H1 (cell line): Measurements from ENCODE around the gene IRX4. TPM values are rescaled to one million over a fixed set of nuclear protein-coding genes. Genes with fewer than 3 reads are reported as not detected.

Source experiments
- CTCF ChIA-PET: fragments of 300-600 bp; sonication (Branson Sonifier 250); formaldehyde crosslinking; loops from one replicate; lab custom pipeline; 2021; ENCODE audit not compliant: partially characterized antibody; lab: Charles Lee
- POLR2A ChIA-PET: fragments of 300-600 bp; sonication (Branson Sonifier 250); formaldehyde crosslinking; loops from one replicate; lab custom pipeline; 2021; ENCODE audit warnings: inconsistent platforms; ENCODE audit not compliant: partially characterized antibody; lab: Charles Lee
- DNase-seq, 2 experiments: peaks; one replicate each; pipeline versions ENCODE4 v3.0.0 to v3.0.0-alpha.2; 2010 to 2022; ENCODE audit warnings: low spot score in 2 of 2, low read depth in 1 of 2, mixed read lengths in 1 of 2
- FAIRE-seq: peaks from 2 replicates; lab custom pipeline; 2011; peaks lifted over from hg19 to GRCh38; lab: Jason Lieb, UNC
- H2AFZ ChIP-seq: 2 replicates; pipeline ENCODE4 v1.8.1; 2012; ENCODE audit warnings: low read length, inconsistent platforms
- H2AK5ac ChIP-seq: 2 replicates; pipeline ENCODE4 v1.6.1; 2013; ENCODE audit warnings: low read depth, low read length
- H2BK120ac ChIP-seq: replicated peaks from 2 replicates; pipeline ENCODE3; 2013; ENCODE audit warnings: low read depth, low read length, inconsistent platforms
- H2BK12ac ChIP-seq: 2 replicates; pipeline ENCODE4 v1.6.1; 2013; ENCODE audit warnings: low read depth, low read length
- H2BK15ac ChIP-seq: 2 replicates; pipeline ENCODE4 v1.6.1; 2013; ENCODE audit warnings: low read length
- H2BK20ac ChIP-seq: 2 replicates; pipeline ENCODE4 v1.6.1; 2013; ENCODE audit warnings: low read length
- H2BK5ac ChIP-seq: 2 replicates; pipeline ENCODE4 v1.6.1; 2013; ENCODE audit warnings: low read depth, low read length
- H3K14ac ChIP-seq: 2 replicates; pipeline ENCODE4 v1.6.1; 2013; ENCODE audit warnings: inconsistent platforms; ENCODE audit not compliant: insufficient read length
- H3K18ac ChIP-seq: 2 replicates; pipeline ENCODE4 v1.6.1; 2013; ENCODE audit warnings: low read length; ENCODE audit errors: extremely low read depth
- H3K23ac ChIP-seq: 2 replicates; pipeline ENCODE4 v1.6.1; 2013; ENCODE audit warnings: inconsistent platforms; ENCODE audit not compliant: insufficient read length
- H3K23me2 ChIP-seq: 2 replicates; pipeline ENCODE4 v1.6.1; 2013; ENCODE audit warnings: low read depth, low read length
- H3K27ac ChIP-seq: 2 replicates; pipeline ENCODE4 v1.6.1; 2011; ENCODE audit warnings: low read depth, low read length, inconsistent platforms
- H3K27me3 ChIP-seq, 4 experiments: replicated peaks in 1 of 4; 1 replicate in 1 of 4; 2 replicates in 3 of 4; pipeline versions ENCODE4 v1.6.1 to v1.8.1; 2011 to 2013; ENCODE audit warnings: low read length in 3 of 4, mild to moderate bottlenecking in 3 of 4, inconsistent platforms in 2 of 4, mixed read lengths in 2 of 4, moderate library complexity in 1 of 4; ENCODE audit not compliant: control insufficient read depth in 3 of 4, insufficient read depth in 3 of 4; ENCODE audit errors: extremely low read depth in 1 of 4
- H3K36me3 ChIP-seq, 4 experiments: 2 replicates each; pipeline versions ENCODE4 v1.6.1 to v1.8.1; 2011 to 2013; ENCODE audit warnings: mild to moderate bottlenecking in 4 of 4, low read length in 3 of 4, moderate library complexity in 2 of 4, control low read depth in 1 of 4, inconsistent platforms in 1 of 4; ENCODE audit not compliant: insufficient read depth in 4 of 4, control insufficient read depth in 2 of 4
- H3K4ac ChIP-seq: replicated peaks from 2 replicates; pipeline ENCODE3; 2013; ENCODE audit warnings: low read length, low read depth, mixed read lengths, inconsistent platforms; ENCODE audit not compliant: insufficient read length
- H3K4me1 ChIP-seq, 4 experiments: replicated peaks in 1 of 4; 1 replicate in 1 of 4; 2 replicates in 3 of 4; pipeline versions ENCODE4 v1.6.1 to v1.8.1; 2011 to 2013; ENCODE audit warnings: low read length in 3 of 4, inconsistent platforms in 2 of 4, mixed read lengths in 1 of 4; ENCODE audit not compliant: insufficient read depth in 4 of 4, control insufficient read depth in 3 of 4
- H3K4me2 ChIP-seq, 2 experiments: 2 replicates each; pipeline versions ENCODE4 v1.6.1 to v1.8.1; 2011 to 2013; ENCODE audit warnings: low read depth in 2 of 2, low read length in 2 of 2, control low read depth in 1 of 2, inconsistent platforms in 1 of 2, mild to moderate bottlenecking in 1 of 2; ENCODE audit not compliant: insufficient read depth in 1 of 2
- H3K4me3 ChIP-seq, 4 experiments: fragments of 200-600, 300-600 bp in 1 of 4; sonication (generic), shearing (Covaris generic), sonication (Bioruptor Twin) in 1 of 4; 2 replicates each; pipeline versions ENCODE4 v1.5.1 to v1.8.1; 2011 to 2016; ENCODE audit warnings: low read length in 4 of 4, low read depth in 3 of 4, control low read depth in 2 of 4, inconsistent platforms in 2 of 4, mild to moderate bottlenecking in 2 of 4, mixed read lengths in 1 of 4, moderate library complexity in 1 of 4; ENCODE audit not compliant: insufficient read depth in 2 of 4; ENCODE audit errors: extremely low read depth in 1 of 4
- H3K56ac ChIP-seq: replicated peaks from 2 replicates; pipeline ENCODE3; 2013; ENCODE audit warnings: low read depth, mild to moderate bottlenecking, mixed read lengths, low read length, inconsistent platforms; ENCODE audit not compliant: insufficient read length
- H3K79me1 ChIP-seq: 2 replicates; pipeline ENCODE4 v1.6.1; 2013; ENCODE audit warnings: low read depth, low read length, control low read depth
- H3K79me2 ChIP-seq, 2 experiments: 2 replicates each; pipeline versions ENCODE4 v1.6.1 to v1.8.1; 2012 to 2013; ENCODE audit warnings: low read length in 2 of 2, mild to moderate bottlenecking in 2 of 2, inconsistent platforms in 1 of 2; ENCODE audit not compliant: insufficient read depth in 2 of 2, control insufficient read depth in 1 of 2
- H3K9ac ChIP-seq, 4 experiments: replicated peaks in 1 of 4; 1 replicate in 1 of 4; 2 replicates in 3 of 4; pipeline versions ENCODE4 v1.6.1 to v1.8.1; 2011 to 2013; ENCODE audit warnings: low read depth in 3 of 4, low read length in 3 of 4, control low read depth in 2 of 4, mild to moderate bottlenecking in 2 of 4, moderate library complexity in 2 of 4, inconsistent platforms in 1 of 4; ENCODE audit errors: extremely low read depth in 1 of 4
- H3K9me3 ChIP-seq, 2 experiments: 2 replicates each; pipeline versions ENCODE4 v1.6.1 to v1.8.1; 2012 to 2013; ENCODE audit warnings: mild to moderate bottlenecking in 2 of 2, moderate library complexity in 2 of 2, control low read depth in 1 of 2, inconsistent platforms in 1 of 2, low read depth in 1 of 2, low read length in 1 of 2, mixed read lengths in 1 of 2; ENCODE audit not compliant: insufficient read depth in 2 of 2
- H4K20me1 ChIP-seq, 2 experiments: replicated peaks in 1 of 2; 2 replicates each; pipeline versions ENCODE3 to v1.8.1; 2011 to 2013; ENCODE audit warnings: inconsistent platforms in 2 of 2, low read length in 2 of 2, mild to moderate bottlenecking in 1 of 2; ENCODE audit not compliant: insufficient read depth in 2 of 2, control insufficient read depth in 1 of 2
- H4K5ac ChIP-seq: 2 replicates; pipeline ENCODE4 v1.6.1; 2013; ENCODE audit warnings: low read length, low read depth, mixed read lengths, inconsistent platforms; ENCODE audit not compliant: insufficient read length
- H4K8ac ChIP-seq: 2 replicates; pipeline ENCODE4 v1.8.0; 2013; ENCODE audit warnings: mild to moderate bottlenecking, moderate library complexity, low read length, inconsistent platforms; ENCODE audit not compliant: insufficient read depth; ENCODE audit errors: extremely low read depth
- H4K91ac ChIP-seq: replicated peaks from 2 replicates; pipeline ENCODE3; 2013; ENCODE audit warnings: low read length, mixed read lengths, inconsistent platforms; ENCODE audit not compliant: insufficient read length
- CBX5 ChIP-seq: fragments of 300-800, 300-1000 bp; sonication (generic); IDR thresholded peaks from 2 replicates; pipeline ENCODE4 v1.7.1; 2016; ENCODE audit warnings: antibody characterized with exemption, low read length, low read depth
- CHD1 ChIP-seq: IDR thresholded peaks from 2 replicates; pipeline ENCODE4 v1.6.1; 2012; ENCODE audit warnings: low read depth, low read length, improper control_type of control experiment
- CHD2 ChIP-seq: IDR thresholded peaks from 2 replicates; pipeline ENCODE4 v1.6.1; 2012; ENCODE audit warnings: low read length, improper control_type of control experiment
- CREB1 ChIP-seq: IDR thresholded peaks from 2 replicates; pipeline ENCODE4 v1.6.1; 2012; ENCODE audit warnings: inconsistent platforms
- GTF2F1 ChIP-seq: IDR thresholded peaks from 2 replicates; pipeline ENCODE4 v1.6.1; 2012; ENCODE audit warnings: low read depth, low read length, improper control_type of control experiment, borderline replicate concordance
- KDM4A ChIP-seq: IDR thresholded peaks from one replicate; pipeline ENCODE4 v1.7.1; 2012; ENCODE audit warnings: low read depth, mild to moderate bottlenecking, moderate library complexity, low read length, inconsistent platforms; ENCODE audit not compliant: severe bottlenecking
- KDM5A ChIP-seq: fragments of 200-600 bp; IDR thresholded peaks from 2 replicates; pipeline ENCODE4 v1.7.1; 2012; ENCODE audit warnings: mild to moderate bottlenecking, low read length, inconsistent platforms, mixed read lengths
- NRF1 ChIP-seq: IDR thresholded peaks from 2 replicates; pipeline ENCODE4 v1.6.1; 2011; ENCODE audit warnings: mild to moderate bottlenecking, low read depth, low read length, improper control_type of control experiment
- PHF8 ChIP-seq: fragments of 200-600 bp; sonication (generic); conservative IDR thresholded peaks from 2 replicates; pipeline ENCODE4 v1.7.1; 2012; ENCODE audit warnings: low read depth, mild to moderate bottlenecking, inconsistent platforms, low read length, moderate library complexity
- RBBP5 ChIP-seq: IDR thresholded peaks from 2 replicates; pipeline ENCODE4 v1.7.1; 2012; ENCODE audit warnings: low read depth, mild to moderate bottlenecking, inconsistent platforms, low read length, moderate library complexity, borderline replicate concordance
- SAP30 ChIP-seq: fragments of 300-600 bp; sonication (generic); IDR thresholded peaks from 2 replicates; pipeline ENCODE4 v1.7.1; 2012; ENCODE audit warnings: low read length, moderate library complexity, mild to moderate bottlenecking, inconsistent platforms; ENCODE audit not compliant: insufficient read depth, insufficient replicate concordance
- SIX5 ChIP-seq: IDR thresholded peaks from 2 replicates; pipeline ENCODE4 v1.6.1; 2011; ENCODE audit warnings: mild to moderate bottlenecking, low read depth, low read length
- SP1 ChIP-seq: IDR thresholded peaks from 2 replicates; pipeline ENCODE4 v1.6.1; 2011; ENCODE audit warnings: low read depth, low read length
- SP2 ChIP-seq: IDR thresholded peaks from 2 replicates; pipeline ENCODE4 v1.6.1; 2012; ENCODE audit warnings: mild to moderate bottlenecking, low read length, inconsistent platforms
- SRF ChIP-seq: IDR thresholded peaks from 2 replicates; pipeline ENCODE4 v1.6.1; 2011; ENCODE audit warnings: mild to moderate bottlenecking, low read depth, low read length, moderate library complexity
- WGBS, 2 experiments: shearing (Covaris generic) in 1 of 2; methylation state at CpG; one replicate each; pipeline versions ENCODE4 v1.1.6 to v1.1.7; 2013 to 2015; ENCODE audit warnings: low lambda C conversion rate in 2 of 2, mixed read lengths in 2 of 2, inconsistent platforms in 1 of 2, low coverage in 1 of 2, missing lambda C conversion rate in 1 of 2; ENCODE audit not compliant: insufficient replicate concordance in 2 of 2, insufficient coverage in 1 of 2, insufficient read length in 1 of 2; ENCODE audit errors: extremely low coverage in 1 of 2, missing lambda C conversion rate in 1 of 2; 5-methylcytosine and 5-hydroxymethylcytosine counted together
- polyA plus RNA-seq, 7 experiments: library from polyadenylated mRNA; depleted of rRNA in 3 of 7; stranded (reverse) in 5 of 7; unstranded in 2 of 7; fragments of >200 nt in 5 of 7; fragments of 200-250 nt in 2 of 7; gene quantifications; 1 replicate in 5 of 7; 2 replicates in 1 of 7; 4 replicates in 1 of 7; pipeline versions ENCODE4 v1.2.1 to v1.2.3, GENCODE V29; 2011 to 2013; ENCODE audit warnings: missing spikeins in 2 of 7, mixed read lengths in 2 of 7
- total RNA-seq: library from RNA; stranded (reverse); fragmentation: NEBNext Ultra II Directional; extraction: Animal tissue kit (Norgen Biotek cat#: 25700); gene quantifications from 2 replicates; pipeline ENCODE4 v1.2.1, GENCODE V29; 2021

Gene IRX4
- total and polyA plus RNA-seq, 2 of the 8 experiments (the other 6 are each of a cell fraction or from before 2014, with no cell fraction given) = 0.45 to 1.2 TPM

GRCh38 chr5:1834721-1835429 is 47.9 kb downstream of the IRX4 start:
- H2BK15ac ChIP-seq = no peak overlapping the region
- H3K27me3 ChIP-seq = no peaks in the 10 kb centered on the region
- no peaks in the 10 kb centered on the region for H3K23me2 ChIP-seq
- ChIA-PET CTCF (no interaction called here), POLR2A (no interaction called here)
- DNase-seq (no peak), FAIRE-seq (no peak)
- H2BK5ac ChIP-seq = no peak overlapping the region
- no peak overlapping the region for H3K4me2 ChIP-seq
- no peak overlapping the region for H4K5ac ChIP-seq
- H4K20me1 ChIP-seq = no peaks in the 10 kb centered on the region
- H2BK120ac ChIP-seq = no peak overlapping the region
- no peaks in the 10 kb centered on the region for H3K36me3 ChIP-seq
- no peak overlapping the region for H4K91ac ChIP-seq
- H2BK20ac ChIP-seq = no peak overlapping the region
- no peak overlapping the region for H3K23ac ChIP-seq
- no peaks in the 10 kb centered on the region for H3K79me2 ChIP-seq
- no peak overlapping the region for H3K4ac ChIP-seq
- no peak overlapping the region for H2BK12ac ChIP-seq
- peaks cover 3 to 21% (median 5%) of the 10 kb centered on the region in 4 experiments for H3K4me1 ChIP-seq
- no peak overlapping the region for H2AFZ ChIP-seq
- 80% methylated on average over 20 of the region's 21 CpGs; no CpG with 5 or more reads in 1 of the 2 experiments for WGBS, 2 experiments
- no peak overlapping the region for H3K56ac ChIP-seq
- H3K9ac ChIP-seq = no peak overlapping the region
- H3K79me1 ChIP-seq = no peaks in the 10 kb centered on the region
- H2AK5ac ChIP-seq = no peak overlapping the region
- H4K8ac ChIP-seq = no peak overlapping the region
- no peak overlapping the region for H3K4me3 ChIP-seq
- no peak overlapping the region for H3K27ac ChIP-seq
- H3K9me3 ChIP-seq = no peaks in the 10 kb centered on the region
- no peak overlapping the region for H3K14ac ChIP-seq
- H3K18ac ChIP-seq = no peak overlapping the region
- TF ChIP-seq CREB1 (no peak), CBX5 (no peak), SIX5 (no peak), PHF8 (no peak), CHD1 (no peak), SP2 (no peak), RBBP5 (no peak), GTF2F1 (no peak), CHD2 (no peak), NRF1 (no peak), SAP30 (no peak), SP1 (no peak), KDM5A (no peak), KDM4A (no peak), SRF (no peak)
